Activated CD8-positive, alpha-beta memory T cell treated with anti-CD3 and anti-CD28 coated beads for 4 hours (primary cell): ENCODE data around the gene SLC38A10.

Source experiments
- DNase-seq, 2 donors: peaks; one replicate each; pipeline ENCODE4 v3.0.0-alpha.2; 2020; ENCODE audit warnings: low read depth in 2 of 2

The SLC38A10 gene

GRCh38 chr17:81277946-81278693 is 17.0 kb downstream of the SLC38A10 start:
- no peak for DNase-seq

GRCh38 chr17:81277421-81277820 is 17.7 kb downstream of the SLC38A10 start:
- DNase-seq = no peak

- DNase-seq = no peak
Measured at GRCh38 chr17:81276781-81277180, 18.3 kb downstream of the SLC38A10 start.

GRCh38 chr17:81274471-81274855 is 20.6 kb downstream of the SLC38A10 start:
- no peak for DNase-seq

- DNase-seq = no peak
Measured at GRCh38 chr17:81273698-81274470, 21.2 kb downstream of the SLC38A10 start.

GRCh38 chr17:81272616-81273015 is 22.5 kb downstream of the SLC38A10 start:
- DNase-seq = no peak

GRCh38 chr17:81271226-81271625 is 23.9 kb downstream of the SLC38A10 start:
- no peak for DNase-seq

GRCh38 chr17:81270279-81270678 is 24.8 kb downstream of the SLC38A10 start:
- DNase-seq = no peak

- no peak for DNase-seq
Measured at GRCh38 chr17:81267390-81268067, 27.6 kb downstream of the SLC38A10 start.

- DNase-seq = no peak
Measured at GRCh38 chr17:81265576-81265975, 29.5 kb downstream of the SLC38A10 start.

GRCh38 chr17:81264640-81265039 is 30.5 kb downstream of the SLC38A10 start:
- DNase-seq = no peak

- no peak for DNase-seq
Measured at GRCh38 chr17:81263371-81264181, 31.5 kb downstream of the SLC38A10 start.

- no peak for DNase-seq
Measured at GRCh38 chr17:81261582-81262336, 33.3 kb downstream of the SLC38A10 start.

- DNase-seq = no peak
Measured at GRCh38 chr17:81261096-81261495, 34.0 kb downstream of the SLC38A10 start.

GRCh38 chr17:81260641-81261040 is 34.5 kb downstream of the SLC38A10 start:
- DNase-seq = no peak

GRCh38 chr17:81260171-81260570 is 34.9 kb downstream of the SLC38A10 start:
- DNase-seq = no peak

- DNase-seq = no peak
Measured at GRCh38 chr17:81259058-81259605, 36.0 kb downstream of the SLC38A10 start.

- no peak for DNase-seq
Measured at GRCh38 chr17:81258292-81258691, 36.8 kb downstream of the SLC38A10 start.

GRCh38 chr17:81257533-81257932 is 37.6 kb downstream of the SLC38A10 start:
- no peak for DNase-seq

- no peak for DNase-seq
Measured at GRCh38 chr17:81256616-81257015, 38.5 kb downstream of the SLC38A10 start.
